22Rv1 (cell line): ENCODE data around the gene ICOSLG.

ENCODE experiments used
- ZFX ChIP-seq: fragments of 450-650 bp; IDR thresholded peaks from 2 replicates; pipeline ENCODE4 v1.6.1; 2017; ENCODE audit warnings: antibody characterized with exemption, borderline replicate concordance
- TF ChIP-seq, protein P1 (sequence below): fragments of 450-650 bp; IDR thresholded peaks from 2 replicates; pipeline ENCODE4 v1.5.1; 2017; ENCODE audit warnings: mild to moderate bottlenecking

GRCh38 chr21:44263221-44263760 is 22.5 kb upstream of the ICOSLG start:
- TF ChIP-seq, protein P1, sequence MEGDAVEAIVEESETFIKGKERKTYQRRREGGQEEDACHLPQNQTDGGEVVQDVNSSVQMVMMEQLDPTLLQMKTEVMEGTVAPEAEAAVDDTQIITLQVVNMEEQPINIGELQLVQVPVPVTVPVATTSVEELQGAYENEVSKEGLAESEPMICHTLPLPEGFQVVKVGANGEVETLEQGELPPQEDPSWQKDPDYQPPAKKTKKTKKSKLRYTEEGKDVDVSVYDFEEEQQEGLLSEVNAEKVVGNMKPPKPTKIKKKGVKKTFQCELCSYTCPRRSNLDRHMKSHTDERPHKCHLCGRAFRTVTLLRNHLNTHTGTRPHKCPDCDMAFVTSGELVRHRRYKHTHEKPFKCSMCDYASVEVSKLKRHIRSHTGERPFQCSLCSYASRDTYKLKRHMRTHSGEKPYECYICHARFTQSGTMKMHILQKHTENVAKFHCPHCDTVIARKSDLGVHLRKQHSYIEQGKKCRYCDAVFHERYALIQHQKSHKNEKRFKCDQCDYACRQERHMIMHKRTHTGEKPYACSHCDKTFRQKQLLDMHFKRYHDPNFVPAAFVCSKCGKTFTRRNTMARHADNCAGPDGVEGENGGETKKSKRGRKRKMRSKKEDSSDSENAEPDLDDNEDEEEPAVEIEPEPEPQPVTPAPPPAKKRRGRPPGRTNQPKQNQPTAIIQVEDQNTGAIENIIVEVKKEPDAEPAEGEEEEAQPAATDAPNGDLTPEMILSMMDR = no peak
- TF ChIP-seq ZFX = no peak
